ENCODE data around the gene MASP2.

DNA sequence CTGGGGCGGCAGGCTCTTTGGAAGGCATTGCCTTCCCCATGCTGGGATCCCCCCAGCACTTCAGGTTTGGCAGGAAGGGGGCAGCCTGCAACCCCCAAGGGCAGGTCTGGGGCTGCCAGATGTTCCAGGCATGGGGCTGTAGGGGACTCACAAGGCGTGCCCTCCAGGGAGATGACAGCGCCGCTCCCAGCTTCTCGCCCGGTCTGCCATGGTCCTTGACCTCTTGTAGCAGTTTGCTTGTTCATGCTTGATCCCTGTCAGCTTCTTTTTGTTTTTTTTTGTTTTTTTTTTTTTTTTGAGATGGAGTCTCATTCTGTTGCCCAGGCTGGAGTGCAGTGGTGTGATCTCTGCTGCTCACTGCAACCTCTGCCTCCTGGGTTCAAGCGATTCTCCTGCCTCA lies 56.2 kb downstream of the MASP2 start:
- TF ChIP-seq, protein P1, sequence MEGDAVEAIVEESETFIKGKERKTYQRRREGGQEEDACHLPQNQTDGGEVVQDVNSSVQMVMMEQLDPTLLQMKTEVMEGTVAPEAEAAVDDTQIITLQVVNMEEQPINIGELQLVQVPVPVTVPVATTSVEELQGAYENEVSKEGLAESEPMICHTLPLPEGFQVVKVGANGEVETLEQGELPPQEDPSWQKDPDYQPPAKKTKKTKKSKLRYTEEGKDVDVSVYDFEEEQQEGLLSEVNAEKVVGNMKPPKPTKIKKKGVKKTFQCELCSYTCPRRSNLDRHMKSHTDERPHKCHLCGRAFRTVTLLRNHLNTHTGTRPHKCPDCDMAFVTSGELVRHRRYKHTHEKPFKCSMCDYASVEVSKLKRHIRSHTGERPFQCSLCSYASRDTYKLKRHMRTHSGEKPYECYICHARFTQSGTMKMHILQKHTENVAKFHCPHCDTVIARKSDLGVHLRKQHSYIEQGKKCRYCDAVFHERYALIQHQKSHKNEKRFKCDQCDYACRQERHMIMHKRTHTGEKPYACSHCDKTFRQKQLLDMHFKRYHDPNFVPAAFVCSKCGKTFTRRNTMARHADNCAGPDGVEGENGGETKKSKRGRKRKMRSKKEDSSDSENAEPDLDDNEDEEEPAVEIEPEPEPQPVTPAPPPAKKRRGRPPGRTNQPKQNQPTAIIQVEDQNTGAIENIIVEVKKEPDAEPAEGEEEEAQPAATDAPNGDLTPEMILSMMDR (IDR thresholded peaks at IDR 0.05 in 2 of 3, conservative IDR thresholded peaks at IDR 0.05 in 1 of 3; ENCODE audit: borderline replicate concordance in 1 of 3, insufficient read depth in 1 of 3, low read depth in 2 of 3, low read length in 2 of 3): no peak
- no peak for TF ChIP-seq POLR2AphosphoS5 (IDR thresholded peaks at IDR 0.05; ENCODE audit: low read depth, low read length)
- TF ChIP-seq POLR2A (IDR thresholded peaks at IDR 0.05; ENCODE audit: borderline replicate concordance, extremely low read depth, insufficient read depth, insufficient read length): no peak
- TF ChIP-seq, protein P2, sequence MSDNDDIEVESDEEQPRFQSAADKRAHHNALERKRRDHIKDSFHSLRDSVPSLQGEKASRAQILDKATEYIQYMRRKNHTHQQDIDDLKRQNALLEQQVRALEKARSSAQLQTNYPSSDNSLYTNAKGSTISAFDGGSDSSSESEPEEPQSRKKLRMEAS (IDR thresholded peaks at IDR 0.05): no peak
- no peak for TF ChIP-seq RAD21 (IDR thresholded peaks at IDR 0.05; ENCODE audit: low read depth)
- no peak for TF ChIP-seq SP1 (IDR thresholded peaks at IDR 0.05; ENCODE audit: low read depth)
- TF ChIP-seq TCF7L2 (IDR thresholded peaks at IDR 0.05; ENCODE audit: borderline replicate concordance, extremely low read depth, insufficient read depth, insufficient read length): no peak
- TF ChIP-seq ZFX (IDR thresholded peaks at IDR 0.05): no peak
- TF ChIP-seq YY1 (IDR thresholded peaks at IDR 0.05; ENCODE audit: extremely low read depth, insufficient replicate concordance, low read depth, low read length): no peak
- no peak for TF ChIP-seq EZH2 (IDR thresholded peaks at IDR 0.05)
- no peak for TF ChIP-seq REST (IDR thresholded peaks at IDR 0.05; ENCODE audit: low read depth)
